ACC112 (cell line): ENCODE measurements around the gene SEPHS2.
"Not testable (repeated sequence)": the region's sequence is repeated elsewhere in the genome, so short reads cannot be mapped to it uniquely, and the experiment has no call there.

Experiments used
- H2AFZ ChIP-seq: fragments of 200-600 bp; sonication (generic); one replicate; pipeline ENCODE4 v1.6.0; 2017; ENCODE audit warnings: antibody characterized with exemption, low read length; ENCODE audit not compliant: unreplicated experiment
- H3K27ac ChIP-seq: fragments of 200-600 bp; sonication (generic); 2 replicates; pipeline ENCODE4 v1.5.1; 2014; ENCODE audit warnings: low read depth, mild to moderate bottlenecking, antibody characterized with exemption, low read length, moderate library complexity
- H3K27me3 ChIP-seq: fragments of 200-600 bp; sonication (generic); 2 replicates; pipeline ENCODE4 v1.6.1; 2014; ENCODE audit warnings: mild to moderate bottlenecking, antibody characterized with exemption, low read length, moderate library complexity, mixed read lengths; ENCODE audit not compliant: insufficient read depth
- H3K36me3 ChIP-seq: fragments of 200-600 bp; sonication (generic); 2 replicates; pipeline ENCODE4 v1.6.1; 2016; ENCODE audit warnings: mild to moderate bottlenecking, antibody characterized with exemption, low read length, moderate library complexity, mixed read lengths; ENCODE audit not compliant: insufficient read depth
- H3K4me1 ChIP-seq: fragments of 200-600 bp; sonication (generic); one replicate; pipeline ENCODE4 v1.6.1; 2016; ENCODE audit warnings: low read length, mixed read lengths; ENCODE audit not compliant: insufficient read depth, unreplicated experiment, control insufficient read depth
- H3K4me3 ChIP-seq: fragments of 200-600 bp; sonication (generic); 2 replicates; pipeline ENCODE4 v1.5.1; 2014; ENCODE audit warnings: mild to moderate bottlenecking, low read depth, low read length
- H3K79me2 ChIP-seq: fragments of 200-600 bp; sonication (generic); one replicate; pipeline ENCODE4 v1.6.0; 2016; ENCODE audit warnings: low read length; ENCODE audit not compliant: control insufficient read depth, unreplicated experiment, insufficient read depth

The SEPHS2 gene

GRCh38 chr16:30481381-30481780 lies 35.7 kb upstream of the SEPHS2 start:
- Histone ChIP-seq H3K27ac (no peak overlapping the region), H3K27me3 (peaks cover 28% of the 10 kb centered on the region), H3K79me2 (no peaks in the 10 kb centered on the region), H3K36me3 (no peaks in the 10 kb centered on the region), H2AFZ (no peak overlapping the region), H3K4me1 (no peaks in the 10 kb centered on the region), H3K4me3 (no peak overlapping the region)

GRCh38 chr16:30478766-30479478 lies 33.2 kb upstream of the SEPHS2 start:
- H3K27ac ChIP-seq, result no peak overlapping the region
- H3K36me3 ChIP-seq, result no peaks in the 10 kb centered on the region
- no peaks in the 10 kb centered on the region for H3K79me2 ChIP-seq
- H2AFZ ChIP-seq, result no peak overlapping the region
- no peak overlapping the region for H3K4me3 ChIP-seq
- H3K27me3 ChIP-seq, result peaks cover 44% of the 10 kb centered on the region
- H3K4me1 ChIP-seq, result no peaks in the 10 kb centered on the region

- not testable (repeated sequence) for H3K36me3 ChIP-seq, H3K79me2 ChIP-seq
These were observed 32.1 kb upstream of the SEPHS2 start for GRCh38 chr16:30477773-30478172.

GRCh38 chr16:30476991-30477390 lies 31.3 kb upstream of the SEPHS2 start:
- H3K27me3 ChIP-seq, result peaks cover 57% of the 10 kb centered on the region

More at GRCh38 chr16:30477773-30478172, 32.1 kb upstream of the SEPHS2 start:
- not testable (repeated sequence) for H3K27ac ChIP-seq, H2AFZ ChIP-seq, H3K4me3 ChIP-seq, H3K4me1 ChIP-seq
- peaks cover 53% of the 10 kb centered on the region for H3K27me3 ChIP-seq

GRCh38 chr16:30474684-30475083 lies 29.0 kb upstream of the SEPHS2 start:
- Histone ChIP-seq H3K27ac (no peak overlapping the region), H3K4me3 (no peak overlapping the region), H2AFZ (no peak overlapping the region), H3K27me3 (peaks cover 49% of the 10 kb centered on the region), H3K4me1 (no peaks in the 10 kb centered on the region), H3K79me2 (no peaks in the 10 kb centered on the region), H3K36me3 (no peaks in the 10 kb centered on the region)

More at GRCh38 chr16:30476991-30477390, 31.3 kb upstream of the SEPHS2 start:
- Histone ChIP-seq H3K79me2 (no peaks in the 10 kb centered on the region), H3K36me3 (no peaks in the 10 kb centered on the region), H3K27ac (no peak overlapping the region), H3K4me3 (no peak overlapping the region), H2AFZ (no peak overlapping the region), H3K4me1 (no peaks in the 10 kb centered on the region)

- Histone ChIP-seq H2AFZ (no peak overlapping the region), H3K4me3 (no peak overlapping the region), H3K4me1 (no peaks in the 10 kb centered on the region), H3K27ac (no peak overlapping the region), H3K27me3 (peaks cover 46% of the 10 kb centered on the region), H3K79me2 (no peaks in the 10 kb centered on the region), H3K36me3 (no peaks in the 10 kb centered on the region)
These were observed 28.4 kb upstream of the SEPHS2 start for GRCh38 chr16:30474074-30474452.

GRCh38 chr16:30473231-30474073 lies 27.8 kb upstream of the SEPHS2 start:
- Histone ChIP-seq H3K36me3 (no peaks in the 10 kb centered on the region), H3K4me3 (no peak overlapping the region), H3K27ac (no peak overlapping the region), H3K4me1 (no peaks in the 10 kb centered on the region), H2AFZ (no peak overlapping the region), H3K27me3 (peaks cover 41% of the 10 kb centered on the region), H3K79me2 (no peaks in the 10 kb centered on the region)

GRCh38 chr16:30472328-30472942 lies 26.8 kb upstream of the SEPHS2 start, which contains the start of gene ITGAL:
TSS of gene ITGAL (plus strand) at chr16:30472742. CDS start at chr16:30472838, 96 bp downstream.
- Histone ChIP-seq H3K4me3 (no peak within 1 kb of the TSS), H3K79me2 (no peaks in the 10 kb centered on the region), H3K27ac (no peak within 1 kb of the TSS)

GRCh38 chr16:30470632-30470995 lies 24.9 kb upstream of the SEPHS2 start:
- H3K27ac ChIP-seq, result no peak overlapping the region
- no peak overlapping the region for H3K4me3 ChIP-seq
- H2AFZ ChIP-seq, result no peak overlapping the region
- H3K27me3 ChIP-seq, result peaks cover 29% of the 10 kb centered on the region
- no peaks in the 10 kb centered on the region for H3K36me3 ChIP-seq
- H3K79me2 ChIP-seq, result no peaks in the 10 kb centered on the region
- no peaks in the 10 kb centered on the region for H3K4me1 ChIP-seq

More at GRCh38 chr16:30472328-30472942, 26.8 kb upstream of the SEPHS2 start, which contains the start of gene ITGAL:
- no peaks in the 10 kb centered on the region for H3K4me1 ChIP-seq
- H2AFZ ChIP-seq, result no peak within 1 kb of the TSS
- no peaks in the 10 kb centered on the region for H3K36me3 ChIP-seq
- peaks cover 36% of the 10 kb centered on the region for H3K27me3 ChIP-seq

- Histone ChIP-seq H3K79me2 (no peaks in the 10 kb centered on the region), H3K4me1 (no peaks in the 10 kb centered on the region), H3K4me3 (no peak overlapping the region), H3K27ac (no peak overlapping the region), H3K27me3 (peaks cover 25% of the 10 kb centered on the region), H2AFZ (no peak overlapping the region), H3K36me3 (no peaks in the 10 kb centered on the region)
These were observed 24.5 kb upstream of the SEPHS2 start for GRCh38 chr16:30470170-30470512.
